Mesenchymal stem cell (in vitro differentiated cells and primary cell): ENCODE measurements around the gene DAW1.

Experiments
- DNase-seq: peaks from one replicate; pipeline ENCODE4 v3.0.0-alpha.2; 2013
- H2AFZ ChIP-seq: one replicate; pipeline ENCODE4 v1.6.1; 2013; ENCODE audit warnings: low read depth, mild to moderate bottlenecking, control low read depth, inconsistent platforms, low read length, moderate library complexity
- H2AK5ac ChIP-seq: 2 replicates; pipeline ENCODE4 v1.6.1; 2013; ENCODE audit warnings: low read length, moderate library complexity, mild to moderate bottlenecking, inconsistent platforms; ENCODE audit not compliant: severe bottlenecking
- H2BK120ac ChIP-seq: one replicate; pipeline ENCODE4 v1.6.1; 2013; ENCODE audit warnings: low read depth, mild to moderate bottlenecking, inconsistent platforms, low read length, moderate library complexity
- H2BK12ac ChIP-seq, 2 experiments: one replicate each; pipeline ENCODE4 v1.6.1; 2013; ENCODE audit warnings: inconsistent platforms in 2 of 2, low read length in 2 of 2, mild to moderate bottlenecking in 2 of 2, moderate library complexity in 2 of 2, control low read depth in 1 of 2
- H2BK15ac ChIP-seq: one replicate; pipeline ENCODE4 v1.6.1; 2013; ENCODE audit warnings: mild to moderate bottlenecking, low read depth, inconsistent platforms; ENCODE audit not compliant: poor library complexity, severe bottlenecking
- H2BK5ac ChIP-seq: 2 replicates; pipeline ENCODE4 v1.6.1; 2013; ENCODE audit warnings: low read depth, mild to moderate bottlenecking, low read length, control low read depth, inconsistent platforms; ENCODE audit not compliant: poor library complexity, severe bottlenecking
- H3K14ac ChIP-seq, 2 experiments: one replicate each; pipeline ENCODE4 v1.6.1; 2013; ENCODE audit warnings: inconsistent platforms in 2 of 2, low read length in 2 of 2, control low read depth in 1 of 2, mild to moderate bottlenecking in 1 of 2, moderate library complexity in 1 of 2
- H3K18ac ChIP-seq, 2 experiments: one replicate each; pipeline ENCODE4 v1.6.1; 2013; ENCODE audit warnings: inconsistent platforms in 2 of 2, low read length in 2 of 2, control low read depth in 1 of 2, low read depth in 1 of 2, mild to moderate bottlenecking in 1 of 2
- H3K23ac ChIP-seq, 2 experiments: one replicate each; pipeline ENCODE4 v1.6.1; 2013; ENCODE audit warnings: inconsistent platforms in 2 of 2, low read length in 2 of 2, mild to moderate bottlenecking in 2 of 2, moderate library complexity in 2 of 2, control low read depth in 1 of 2
- H3K27ac ChIP-seq: 2 replicates; pipeline ENCODE4 v1.5.1; 2013; ENCODE audit warnings: mild to moderate bottlenecking, moderate library complexity, low read length, control low read depth, inconsistent platforms; ENCODE audit not compliant: poor library complexity, severe bottlenecking
- H3K27me3 ChIP-seq, 2 experiments: 2 replicates each; pipeline versions ENCODE4 v1.6.1 to v1.7.0; 2013; ENCODE audit warnings: low read length in 2 of 2, mild to moderate bottlenecking in 2 of 2, moderate library complexity in 2 of 2, control low read depth in 1 of 2, inconsistent platforms in 1 of 2; ENCODE audit not compliant: control insufficient read depth in 1 of 2, insufficient read depth in 1 of 2
- H3K36me3 ChIP-seq, 2 experiments: 2 replicates each; pipeline versions ENCODE4 v1.6.1 to v1.7.0; 2013; ENCODE audit warnings: low read length in 2 of 2, control low read depth in 1 of 2, inconsistent platforms in 1 of 2, low read depth in 1 of 2, mild to moderate bottlenecking in 1 of 2; ENCODE audit not compliant: insufficient read depth in 2 of 2, control insufficient read depth in 1 of 2
- H3K4ac ChIP-seq, 2 experiments: one replicate each; pipeline ENCODE4 v1.6.1; 2013; ENCODE audit warnings: inconsistent platforms in 2 of 2, low read length in 2 of 2, mild to moderate bottlenecking in 2 of 2, moderate library complexity in 2 of 2, control low read depth in 1 of 2, low read depth in 1 of 2
- H3K4me1 ChIP-seq: 2 replicates; pipeline ENCODE4 v1.6.1; 2013; ENCODE audit warnings: low read depth, low read length, control low read depth; ENCODE audit not compliant: control insufficient read depth, insufficient read depth
- H3K4me2 ChIP-seq: 2 replicates; pipeline ENCODE4 v1.6.1; 2013; ENCODE audit warnings: low read length, mild to moderate bottlenecking, inconsistent platforms; ENCODE audit not compliant: poor library complexity, severe bottlenecking
- H3K4me3 ChIP-seq, 2 experiments: 2 replicates each; pipeline versions ENCODE4 v1.5.1 to v1.7.0; 2013; ENCODE audit warnings: low read length in 2 of 2, mild to moderate bottlenecking in 2 of 2, control low read depth in 1 of 2, low read depth in 1 of 2; ENCODE audit not compliant: insufficient read depth in 1 of 2
- H3K79me1 ChIP-seq: replicated peaks from 2 replicates; pipeline ENCODE4 v1.6.1; 2013; ENCODE audit warnings: mild to moderate bottlenecking, control low read depth, low read length, inconsistent platforms; ENCODE audit not compliant: poor library complexity, severe bottlenecking
- H3K9ac ChIP-seq: 2 replicates; pipeline ENCODE4 v1.7.0; 2013; ENCODE audit warnings: mild to moderate bottlenecking, low read length, moderate library complexity
- H3K9me3 ChIP-seq: 2 replicates; pipeline ENCODE4 v1.7.0; 2013; ENCODE audit warnings: mild to moderate bottlenecking, low read length; ENCODE audit not compliant: control insufficient read depth
- H4K8ac ChIP-seq: one replicate; pipeline ENCODE4 v1.6.1; 2013; ENCODE audit warnings: inconsistent platforms, mild to moderate bottlenecking, low read length, moderate library complexity
- H4K91ac ChIP-seq: one replicate; pipeline ENCODE4 v1.6.1; 2013; ENCODE audit warnings: mild to moderate bottlenecking, low read length, inconsistent platforms
- WGBS: methylation state at CpG from one replicate; pipeline ENCODE4 v1.1.7; 2013; ENCODE audit warnings: mixed read lengths; 5-methylcytosine and 5-hydroxymethylcytosine counted together

DAW1 gene

DNA sequence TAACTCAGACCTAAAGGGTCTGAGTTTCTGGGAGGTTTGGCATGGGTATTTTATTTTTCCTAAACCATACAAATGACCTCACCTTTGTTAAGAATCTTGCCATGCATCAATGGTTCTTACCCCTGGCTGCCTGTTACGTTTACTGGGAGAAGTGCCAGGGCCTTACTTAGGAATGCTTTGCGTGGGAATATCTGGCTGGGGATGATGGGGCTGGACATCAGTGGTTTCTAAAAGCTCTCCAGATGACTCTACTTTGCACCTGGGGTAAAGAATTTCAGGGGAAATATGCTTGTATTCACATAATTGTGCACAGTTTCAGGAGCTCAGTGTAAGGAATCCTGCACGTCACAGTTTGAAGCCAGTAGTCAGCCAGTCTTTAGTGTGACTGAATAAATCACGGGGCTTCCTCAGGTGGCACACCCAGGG, 18.2 kb upstream of the DAW1 start:
- Histone ChIP-seq H2BK12ac (no peak overlapping the region), H3K9ac (no peak overlapping the region), H3K14ac (no peak overlapping the region), H3K27me3 (no peaks in the 10 kb centered on the region), H3K36me3 (no peaks in the 10 kb centered on the region), H2BK120ac (no peak overlapping the region), H3K4ac (no peak overlapping the region), H3K79me1 (no peaks in the 10 kb centered on the region), H4K91ac (no peak overlapping the region), H2AK5ac (peak overlapping the region; percentile 88), H2BK15ac (no peak overlapping the region), H4K8ac (no peak overlapping the region), H3K4me1 (peaks cover 4% of the 10 kb centered on the region), H3K23ac (no peak overlapping the region), H3K4me2 (peak overlapping the region; percentile 21), H3K9me3 (no peaks in the 10 kb centered on the region), H3K27ac (peak overlapping the region; percentile 97), H3K18ac (no peak overlapping the region), H2AFZ (no peak overlapping the region), H2BK5ac (peak overlapping the region; percentile 74), H3K4me3 (no peak overlapping the region)
- WGBS: 82% methylated on average over 4 of the region's 4 CpGs
- no peak for DNase-seq

DNA sequence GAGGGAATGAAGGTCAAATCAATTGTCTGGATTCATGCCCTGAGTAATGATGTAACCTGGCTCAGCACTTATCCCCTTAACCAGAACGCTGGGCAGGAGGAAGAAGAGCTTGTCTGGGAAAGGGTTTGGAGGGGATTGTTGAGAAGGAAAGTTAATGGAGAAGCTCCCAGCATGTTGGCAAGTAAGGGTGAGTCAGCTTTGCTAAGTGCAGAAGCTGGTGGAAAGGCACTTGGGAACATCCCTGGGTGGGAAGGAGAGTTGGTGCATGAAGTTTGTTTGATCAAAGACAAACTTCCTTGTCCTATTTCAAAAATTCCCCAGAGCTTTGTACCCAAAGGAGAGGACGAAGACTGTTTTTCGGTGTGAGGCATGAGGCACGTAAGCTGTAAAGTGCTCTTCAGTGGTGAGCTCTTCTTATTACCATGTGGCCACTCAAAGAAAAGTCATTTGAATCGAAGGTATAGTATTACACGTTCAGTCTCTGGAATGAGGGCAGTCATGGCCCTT, 17.6 kb upstream of the DAW1 start:
- no peak overlapping the region for H3K18ac ChIP-seq
- H3K9ac ChIP-seq: no peak overlapping the region
- H3K4me1 ChIP-seq: peaks cover 4% of the 10 kb centered on the region
- no peak overlapping the region for H3K23ac ChIP-seq
- H2BK120ac ChIP-seq: no peak overlapping the region
- no peaks in the 10 kb centered on the region for H3K9me3 ChIP-seq
- no peak overlapping the region for H3K14ac ChIP-seq
- H2BK15ac ChIP-seq: no peak overlapping the region
- peak; percentile 28 for DNase-seq
- H2AFZ ChIP-seq: no peak overlapping the region
- no peak overlapping the region for H3K4me3 ChIP-seq
- no peak overlapping the region for H4K91ac ChIP-seq
- WGBS: 86% methylated on average over 6 of the region's 6 CpGs
- H3K4me2 ChIP-seq: no peak overlapping the region
- peak overlapping the region; percentile 74 for H2BK5ac ChIP-seq
- no peaks in the 10 kb centered on the region for H3K36me3 ChIP-seq
- no peak overlapping the region for H2BK12ac ChIP-seq
- H3K4ac ChIP-seq: no peak overlapping the region
- H3K27ac ChIP-seq: peak overlapping the region; percentile 97
- H2AK5ac ChIP-seq: peak overlapping the region; percentile 94
- H3K27me3 ChIP-seq: no peaks in the 10 kb centered on the region
- H4K8ac ChIP-seq: no peak overlapping the region
- H3K79me1 ChIP-seq: no peaks in the 10 kb centered on the region

DNA sequence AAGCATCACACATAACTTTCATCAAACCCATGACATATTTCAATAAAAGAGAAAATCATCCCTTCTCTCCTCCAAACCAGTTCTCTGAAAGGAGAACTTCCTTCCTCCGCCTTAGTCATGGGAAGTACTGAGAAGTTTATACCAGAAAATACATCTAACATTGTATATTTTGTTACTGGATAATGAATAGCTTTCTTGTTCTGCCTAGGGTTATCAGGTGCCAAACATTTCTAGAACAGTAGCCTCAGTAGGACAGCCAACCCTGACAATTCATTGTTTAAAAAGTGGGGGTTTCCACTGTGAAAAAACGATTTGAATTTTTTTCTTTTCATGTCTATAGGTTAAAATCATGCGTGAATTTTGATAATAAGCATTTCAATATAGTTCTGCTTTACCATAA, 16.0 kb upstream of the DAW1 start:
- Histone ChIP-seq H3K27ac (no peak overlapping the region), H2BK120ac (no peak overlapping the region), H4K91ac (no peak overlapping the region), H3K4me2 (no peak overlapping the region), H3K36me3 (no peaks in the 10 kb centered on the region), H2AK5ac (no peak overlapping the region), H3K79me1 (no peaks in the 10 kb centered on the region), H3K4me3 (no peak overlapping the region), H3K14ac (no peak overlapping the region), H4K8ac (no peak overlapping the region), H2AFZ (no peak overlapping the region), H2BK12ac (no peak overlapping the region), H2BK5ac (no peak overlapping the region), H2BK15ac (no peak overlapping the region), H3K27me3 (no peaks in the 10 kb centered on the region), H3K9ac (no peak overlapping the region), H3K18ac (no peak overlapping the region), H3K4me1 (peaks cover 4% of the 10 kb centered on the region), H3K4ac (no peak overlapping the region), H3K23ac (no peak overlapping the region), H3K9me3 (no peaks in the 10 kb centered on the region)
- WGBS: 100% methylated on average over 1 of the region's 3 CpGs
- no peak for DNase-seq

DNA sequence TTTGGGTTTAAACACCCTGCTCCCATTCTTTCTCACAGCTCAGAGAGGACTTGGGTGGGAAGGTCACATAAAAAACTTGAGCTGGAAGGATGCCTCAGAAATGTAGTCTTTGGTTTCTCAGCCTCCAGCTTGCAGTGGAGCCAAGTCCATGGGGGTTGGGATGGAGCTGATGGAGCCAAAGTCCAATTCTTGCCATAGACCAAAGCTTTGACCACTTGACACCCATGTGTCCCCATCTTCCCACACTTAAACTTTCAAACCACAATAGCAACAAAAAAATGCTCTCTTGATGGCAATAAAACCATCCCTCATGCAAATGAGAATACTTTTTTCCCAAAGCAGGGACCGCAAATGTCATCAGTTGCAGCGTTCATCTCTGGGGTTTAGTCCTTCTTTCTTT, 14.7 kb upstream of the DAW1 start:
- 100% methylated on average over 2 of the region's 2 CpGs for WGBS
- Histone ChIP-seq H3K79me1 (no peaks in the 10 kb centered on the region), H3K4me3 (no peak overlapping the region), H4K8ac (no peak overlapping the region), H3K27me3 (no peaks in the 10 kb centered on the region), H3K4ac (no peak overlapping the region), H2BK5ac (no peak overlapping the region), H3K9ac (no peak overlapping the region), H2BK12ac (no peak overlapping the region), H3K23ac (no peak overlapping the region), H3K9me3 (no peaks in the 10 kb centered on the region), H3K4me2 (no peak overlapping the region), H4K91ac (no peak overlapping the region), H3K4me1 (peaks cover 4% of the 10 kb centered on the region), H3K14ac (no peak overlapping the region), H2AK5ac (peak overlapping the region; percentile 47), H2BK120ac (no peak overlapping the region), H3K36me3 (no peaks in the 10 kb centered on the region), H2BK15ac (no peak overlapping the region), H2AFZ (no peak overlapping the region), H3K18ac (no peak overlapping the region), H3K27ac (no peak overlapping the region)
- DNase-seq: no peak
